Measurements from ENCODE around the gene IKZF3.

GRCh38 chr17:39750131-39751015, 113.7 kb downstream of the IKZF3 start:
- TF ChIP-seq POLR2A (IDR thresholded peaks at IDR 0.05) (no peak), CTCF (IDR thresholded peaks at IDR 0.05) (no peak), EP300 (IDR thresholded peaks at IDR 0.05) (no peak)
